BLaER1 treated with 17β-estradiol and CSF1 and Interleukin-3, amounts not matched to agents 10 nM and 100 nM (cell line): ENCODE data around the gene XPO6.
A peak's percentile ranks its signal among the peaks of the same experiment; 100 is the strongest.

Source experiments
- H3K27ac ChIP-seq, 11 experiments: shearing (Covaris generic); formaldehyde crosslinking; 2 replicates each; pipeline ENCODE4 v1.8.1; 2022
- H3K27me3 ChIP-seq, 11 experiments: shearing (Covaris generic); formaldehyde crosslinking; 2 replicates each; pipeline ENCODE4 v1.8.1; 2022
- H3K36me3 ChIP-seq, 11 experiments: shearing (Covaris generic); formaldehyde crosslinking; 2 replicates each; pipeline ENCODE4 v1.8.1; 2022
- H3K4me1 ChIP-seq, 10 experiments: shearing (Covaris generic); formaldehyde crosslinking; 2 replicates each; pipeline ENCODE4 v1.8.1; 2022
- H3K4me2 ChIP-seq, 11 experiments: shearing (Covaris generic); formaldehyde crosslinking; 2 replicates each; pipeline ENCODE4 v1.8.1; 2022
- H3K4me3 ChIP-seq, 10 experiments: shearing (Covaris generic); formaldehyde crosslinking; 2 replicates each; pipeline ENCODE4 v1.8.1; 2022
- H3K9ac ChIP-seq, 11 experiments: shearing (Covaris generic); formaldehyde crosslinking; 2 replicates each; pipeline ENCODE4 v1.8.1; 2022
- H3K9me3 ChIP-seq, 11 experiments: shearing (Covaris generic); formaldehyde crosslinking; replicated peaks in 1 of 11; 2 replicates each; pipeline ENCODE4 v1.8.1; 2022
- H4K20me1 ChIP-seq, 11 experiments: shearing (Covaris generic); formaldehyde crosslinking; 2 replicates each; pipeline ENCODE4 v1.8.1; 2022
- Cebpa-rat ChIP-seq, 11 experiments: shearing (Covaris generic); IDR thresholded peaks; 2 replicates each; pipeline ENCODE4 v1.8.1; 2022

XPO6 gene

DNA sequence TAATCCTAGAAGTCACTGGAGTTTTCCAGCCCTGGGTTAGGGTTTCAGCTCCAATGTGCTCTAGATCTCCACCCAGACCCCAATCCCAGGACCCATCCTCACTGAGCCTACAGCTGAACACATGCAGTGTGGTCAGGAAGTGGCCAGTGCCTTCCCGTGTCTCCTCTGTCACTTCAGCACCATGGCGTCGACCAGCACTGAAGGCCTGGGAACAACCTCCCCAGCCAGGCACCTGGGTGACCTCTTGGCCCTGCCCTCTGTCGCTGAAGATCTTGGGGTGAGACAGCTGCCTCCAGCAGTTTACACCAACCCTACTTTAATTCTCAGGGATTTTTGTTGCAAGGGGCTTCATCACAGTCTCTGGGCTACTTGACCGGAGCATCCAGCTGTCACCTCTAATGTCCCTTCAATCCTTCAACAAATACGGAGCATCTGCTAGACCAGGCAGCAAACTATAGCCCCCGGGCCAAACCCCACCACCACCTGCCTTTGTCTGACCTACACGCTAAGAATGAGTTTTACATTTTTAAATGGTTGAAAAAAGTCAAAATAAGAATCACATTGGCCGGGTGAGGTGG is 130.3 kb downstream of the XPO6 start:
- Histone ChIP-seq H4K20me1 (peaks cover 0 to 3% (median 0%) of the 10 kb centered on the region in 11 experiments; a peak in 5 of 22 replicates), H3K36me3 (no peaks in the 10 kb centered on the region), H3K27me3 (no peaks in the 10 kb centered on the region), H3K9ac (no peak overlapping the region), H3K4me1 (peaks cover 0 to 9% (median 3%) of the 10 kb centered on the region in 10 experiments; a peak in 7 of 20 replicates), H3K27ac (no peak overlapping the region), H3K4me2 (no peak overlapping the region), H3K4me3 (no peak overlapping the region), H3K9me3 (no peaks in the 10 kb centered on the region)
- TF ChIP-seq Cebpa-rat (IDR thresholded peaks at IDR 0.05): no peak

DNA sequence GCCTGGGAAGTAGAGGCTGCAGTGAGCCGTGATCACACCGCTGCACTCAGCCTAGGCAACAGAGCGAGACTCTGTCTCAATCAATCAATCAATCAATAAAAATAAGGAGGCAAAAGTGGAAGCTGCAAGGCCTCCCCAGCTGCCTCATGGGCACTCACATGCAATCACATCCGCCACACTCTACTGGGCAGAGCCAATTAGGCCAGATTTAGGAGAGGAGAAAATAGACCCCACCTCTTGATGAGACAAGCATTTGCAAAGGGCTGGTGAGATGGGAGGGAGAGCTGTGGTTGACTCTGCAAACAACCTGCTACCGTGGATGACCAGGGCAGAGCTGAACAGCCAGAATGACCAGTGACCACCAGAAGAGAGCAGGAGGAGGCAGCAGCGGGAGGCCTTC is 133.5 kb downstream of the XPO6 start:
- Histone ChIP-seq H3K27ac (no peak overlapping the region), H3K4me1 (peaks cover 0 to 9% (median 3%) of the 10 kb centered on the region in 10 experiments; a peak in 7 of 20 replicates), H3K4me3 (no peak overlapping the region), H3K9ac (no peak overlapping the region), H3K36me3 (no peaks in the 10 kb centered on the region), H3K9me3 (no peaks in the 10 kb centered on the region; a peak in 1 of 22 replicates), H3K27me3 (no peaks in the 10 kb centered on the region), H3K4me2 (peak overlapping the region in 5 of 11 experiments; percentile 2 to 32 (median 23); a peak in 5 of 22 replicates), H4K20me1 (no peaks in the 10 kb centered on the region)
- no peak for TF ChIP-seq Cebpa-rat (IDR thresholded peaks at IDR 0.05)

DNA sequence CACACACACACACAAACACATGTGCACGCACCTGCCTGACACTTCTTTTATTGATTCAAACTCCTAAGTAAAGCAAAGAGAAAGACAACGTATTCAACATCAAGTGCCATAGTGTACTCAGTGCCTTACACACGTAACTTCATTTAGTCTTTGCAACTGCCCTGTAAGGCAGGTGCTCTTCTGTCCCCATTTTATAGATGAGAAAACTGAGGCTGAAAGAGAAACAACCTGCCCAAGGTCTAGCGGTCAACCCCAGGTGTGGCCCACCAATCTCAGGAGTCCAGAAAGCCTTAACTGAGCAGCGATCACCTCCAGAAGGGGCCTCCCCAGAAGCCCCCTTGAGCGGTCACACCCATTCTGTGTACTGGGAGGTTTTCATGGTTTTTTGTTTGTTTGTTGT is 137.9 kb downstream of the XPO6 start:
- Histone ChIP-seq H3K27me3 (no peaks in the 10 kb centered on the region), H3K9ac (no peak overlapping the region), H3K9me3 (no peaks in the 10 kb centered on the region; a peak in 1 of 22 replicates), H3K4me1 (peaks cover 0 to 9% (median 3%) of the 10 kb centered on the region in 10 experiments; a peak in 7 of 20 replicates), H3K36me3 (no peaks in the 10 kb centered on the region), H3K4me2 (no peak overlapping the region), H4K20me1 (no peaks in the 10 kb centered on the region), H3K27ac (no peak overlapping the region), H3K4me3 (no peak overlapping the region)
- TF ChIP-seq Cebpa-rat (IDR thresholded peaks at IDR 0.05): no peak

DNA sequence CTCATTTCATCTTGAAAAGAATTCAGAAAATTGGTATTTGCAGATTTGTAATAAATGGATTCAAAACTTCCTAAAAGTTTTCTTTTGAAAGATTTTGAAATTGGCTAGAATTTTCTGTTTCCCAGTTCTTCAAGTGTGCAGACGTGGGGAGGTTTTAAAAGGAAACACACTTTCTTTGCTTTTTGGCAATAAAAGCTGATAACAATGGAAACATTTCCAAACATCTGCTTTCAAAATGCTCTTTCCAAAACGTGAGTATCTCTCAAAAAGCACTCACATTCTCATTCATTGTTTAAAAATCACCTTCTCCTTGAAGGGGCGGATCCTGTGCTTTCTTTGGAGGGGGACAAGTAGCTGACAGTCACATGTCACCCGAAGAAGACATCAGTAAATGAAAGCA is 139.7 kb downstream of the XPO6 start:
- Histone ChIP-seq H3K27ac (no peak overlapping the region), H3K27me3 (peaks cover 0 to under 1% (median 0%) of the 10 kb centered on the region in 11 experiments; a peak in 2 of 22 replicates), H3K9ac (no peak overlapping the region), H4K20me1 (no peaks in the 10 kb centered on the region), H3K4me3 (no peak overlapping the region), H3K4me2 (no peak overlapping the region), H3K9me3 (no peaks in the 10 kb centered on the region; a peak in 1 of 22 replicates), H3K4me1 (no peaks in the 10 kb centered on the region), H3K36me3 (no peaks in the 10 kb centered on the region)
- no peak for TF ChIP-seq Cebpa-rat (IDR thresholded peaks at IDR 0.05)

DNA sequence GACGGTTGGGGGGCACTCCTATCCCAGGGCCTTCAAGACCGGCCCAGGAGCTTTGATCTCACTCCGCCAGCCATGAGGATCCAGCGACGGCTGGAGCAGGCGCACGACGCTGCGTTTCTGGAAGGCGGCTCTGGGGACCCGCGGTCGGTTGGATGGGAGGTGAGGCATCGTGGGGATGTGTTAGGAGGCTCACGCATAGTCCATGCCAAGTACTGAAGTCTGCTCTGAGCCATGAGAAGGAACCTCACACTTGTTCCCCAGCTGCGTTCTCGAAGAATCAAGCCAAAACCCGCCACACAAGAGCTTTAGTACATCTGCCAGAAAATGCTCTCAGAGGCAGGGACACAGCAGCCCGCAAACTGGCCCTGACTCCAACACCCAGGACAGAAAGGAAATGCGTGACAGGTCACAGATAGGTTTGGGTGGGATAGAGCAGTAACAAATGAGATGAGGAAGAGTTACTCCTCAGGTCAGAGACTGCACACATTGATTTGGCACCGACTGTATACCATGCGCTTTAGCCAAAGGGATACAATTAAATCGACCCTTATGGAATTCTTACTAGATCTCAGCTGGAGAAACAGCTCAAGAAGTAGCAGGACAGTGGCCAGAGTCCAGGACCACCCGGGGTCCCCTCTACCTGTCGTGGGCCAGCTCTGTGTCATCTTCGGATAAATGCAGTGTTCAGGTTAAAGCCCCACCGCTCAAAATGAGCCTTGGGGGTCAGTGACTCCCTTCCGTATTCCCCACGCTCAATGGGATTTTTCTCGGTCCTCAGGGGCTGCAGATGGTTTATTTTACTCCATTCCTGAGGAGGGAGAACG is 141.6 kb downstream of the XPO6 start:
- Histone ChIP-seq H3K4me1 (no peaks in the 10 kb centered on the region), H4K20me1 (peaks cover 0 to 6% (median 0%) of the 10 kb centered on the region in 11 experiments; a peak in 2 of 22 replicates), H3K9me3 (no peaks in the 10 kb centered on the region; a peak in 1 of 22 replicates), H3K9ac (no peak overlapping the region), H3K36me3 (no peaks in the 10 kb centered on the region), H3K4me3 (no peak overlapping the region), H3K4me2 (no peak overlapping the region), H3K27me3 (peaks cover 3 to 19% (median 14%) of the 10 kb centered on the region in 11 experiments; a peak in 14 of 22 replicates), H3K27ac (no peak overlapping the region)
- TF ChIP-seq Cebpa-rat (IDR thresholded peaks at IDR 0.05): no peak

DNA sequence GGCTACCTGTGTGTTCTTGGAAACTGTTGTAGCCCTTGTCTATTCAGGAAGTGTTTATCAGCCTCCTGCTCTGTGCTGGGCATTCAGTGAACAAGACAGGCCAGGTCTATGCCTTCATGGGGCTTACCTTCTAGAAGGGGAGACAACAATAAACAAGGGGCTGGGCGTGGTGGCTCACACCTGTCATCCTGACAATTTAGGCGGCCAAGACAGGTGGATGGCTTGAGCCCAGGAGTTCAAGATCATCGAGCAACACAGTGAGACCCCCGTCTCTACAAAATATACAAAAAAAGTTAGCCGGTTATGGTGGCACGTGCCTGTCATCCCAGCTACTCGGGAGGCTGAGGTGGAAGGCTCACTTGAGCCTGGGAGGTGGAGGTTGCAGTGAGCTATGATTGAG is 142.8 kb downstream of the XPO6 start:
- Histone ChIP-seq H3K9me3 (no peaks in the 10 kb centered on the region; a peak in 1 of 22 replicates), H3K4me3 (no peak overlapping the region), H3K27me3 (peaks cover 15 to 31% (median 26%) of the 10 kb centered on the region in 11 experiments), H3K9ac (no peak overlapping the region), H4K20me1 (peaks cover 0 to 16% (median 4%) of the 10 kb centered on the region in 11 experiments; a peak in 6 of 22 replicates), H3K4me2 (no peak overlapping the region), H3K4me1 (no peaks in the 10 kb centered on the region; a peak in 1 of 20 replicates), H3K27ac (no peak overlapping the region), H3K36me3 (no peaks in the 10 kb centered on the region)
- TF ChIP-seq Cebpa-rat (IDR thresholded peaks at IDR 0.05): no peak

DNA sequence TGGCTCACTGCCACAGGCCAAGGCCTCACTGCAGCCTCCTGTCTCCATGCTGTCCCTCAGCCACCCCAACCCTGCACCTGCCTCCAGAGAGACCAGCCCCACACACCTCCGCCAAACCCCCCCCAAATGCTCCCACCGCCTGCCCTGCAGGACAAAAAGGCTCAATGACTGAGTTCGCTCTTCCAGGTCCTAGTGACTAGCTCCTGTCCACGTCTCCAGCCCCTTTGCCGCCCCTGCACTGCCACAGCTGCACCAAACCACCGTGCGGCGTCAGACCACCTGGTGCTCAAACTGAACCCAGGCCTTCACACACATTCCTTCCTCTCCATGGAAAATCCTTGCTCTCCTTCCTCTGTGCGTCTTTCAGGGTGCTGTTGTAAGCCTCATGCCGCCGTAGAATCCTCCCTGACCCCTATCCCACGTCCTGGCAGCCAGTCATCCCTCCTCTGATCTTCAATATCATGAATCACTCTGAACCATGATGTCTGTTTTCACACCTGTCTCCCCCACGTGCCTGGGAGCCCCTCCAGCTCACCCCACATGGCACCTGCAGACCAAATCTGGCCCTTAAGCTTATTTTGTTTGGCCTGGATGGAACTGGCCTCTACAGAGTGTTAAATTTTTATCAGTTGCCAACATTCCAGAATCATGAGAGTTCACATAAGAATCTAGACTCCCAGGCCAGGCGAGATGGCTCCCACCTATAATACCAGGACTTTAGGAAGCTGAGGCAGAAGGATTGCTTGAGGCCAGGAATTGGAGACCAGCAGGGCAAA is 144.0 kb downstream of the XPO6 start:
- TF ChIP-seq Cebpa-rat (IDR thresholded peaks at IDR 0.05): no peak
- peaks cover 0 to 16% (median 4%) of the 10 kb centered on the region in 11 experiments; a peak in 8 of 22 replicates for H4K20me1 ChIP-seq
- H3K9ac ChIP-seq: no peak overlapping the region
- H3K36me3 ChIP-seq: no peaks in the 10 kb centered on the region
- H3K4me2 ChIP-seq: no peak overlapping the region
- peaks cover 0 to 9% (median 3%) of the 10 kb centered on the region in 10 experiments; a peak in 14 of 20 replicates for H3K4me1 ChIP-seq
- H3K4me3 ChIP-seq: no peak overlapping the region
- no peaks in the 10 kb centered on the region for H3K9me3 ChIP-seq
- no peak overlapping the region for H3K27ac ChIP-seq
- H3K27me3 ChIP-seq: peaks cover 27 to 43% (median 38%) of the 10 kb centered on the region in 11 experiments

DNA sequence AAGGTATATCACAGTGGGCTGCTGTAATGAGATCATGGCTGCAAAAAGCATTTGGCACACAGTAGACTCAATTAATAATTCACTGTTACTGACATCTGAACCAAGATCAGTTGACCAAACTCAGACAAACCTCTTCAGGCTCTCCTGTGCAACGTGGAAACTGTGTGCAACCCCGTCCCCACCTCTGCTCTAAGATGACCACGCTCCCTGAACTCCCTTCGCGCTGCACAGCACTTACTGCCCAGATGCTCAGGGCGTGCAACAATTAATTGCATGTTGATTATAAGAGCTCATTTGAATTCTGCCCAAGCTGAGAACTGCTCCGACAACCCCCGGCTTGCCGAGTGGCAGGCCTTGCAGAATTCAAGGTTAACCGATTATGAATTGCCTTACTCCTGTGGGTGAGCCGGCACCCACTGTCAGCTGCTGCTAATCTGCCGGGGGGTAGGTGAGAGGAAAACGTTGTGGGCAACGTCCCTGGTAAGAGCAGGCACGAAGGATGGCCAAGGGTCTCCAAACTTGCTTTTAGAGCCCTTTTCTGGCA is 147.0 kb downstream of the XPO6 start:
- no peaks in the 10 kb centered on the region for H3K9me3 ChIP-seq
- no peak overlapping the region for H3K4me3 ChIP-seq
- no peaks in the 10 kb centered on the region for H3K36me3 ChIP-seq
- TF ChIP-seq Cebpa-rat (IDR thresholded peaks at IDR 0.05): no peak
- H3K27ac ChIP-seq: no peak overlapping the region
- H3K4me1 ChIP-seq: peaks cover 0 to 13% (median 7%) of the 10 kb centered on the region in 10 experiments; a peak in 14 of 20 replicates
- peaks cover 57 to 73% (median 68%) of the 10 kb centered on the region in 11 experiments for H3K27me3 ChIP-seq
- no peak overlapping the region for H3K9ac ChIP-seq
- peaks cover 0 to 22% (median 8%) of the 10 kb centered on the region in 11 experiments; a peak in 10 of 22 replicates for H4K20me1 ChIP-seq
- no peak overlapping the region for H3K4me2 ChIP-seq
